ENCODE measurements around the gene ACOX3.
"Not testable (repeated sequence)": the region's sequence is repeated elsewhere in the genome, so short reads cannot be mapped to it uniquely, and the experiment has no call there.

Gene ACOX3

GRCh38 chr4:8403173-8403753 lies 37.3 kb downstream of the ACOX3 start:
- peak; percentile 77 for DNase-seq

- no peak for DNase-seq
Observed at GRCh38 chr4:8402640-8403039, 37.9 kb downstream of the ACOX3 start.

- DNase-seq, result no peak
Observed at GRCh38 chr4:8402181-8402597, 38.3 kb downstream of the ACOX3 start.

- DNase-seq, result no peak
Observed at GRCh38 chr4:8401665-8402064, 38.9 kb downstream of the ACOX3 start.

GRCh38 chr4:8400632-8401325 lies 39.7 kb downstream of the ACOX3 start:
- DNase-seq, result no peak

- DNase-seq, result no peak
Observed at GRCh38 chr4:8399298-8399697, 41.2 kb downstream of the ACOX3 start.

- DNase-seq, result no peak
Observed at GRCh38 chr4:8398347-8398746, 42.2 kb downstream of the ACOX3 start.

GRCh38 chr4:8396762-8397406 lies 43.6 kb downstream of the ACOX3 start:
- DNase-seq, result no peak

- no peak for DNase-seq
Observed at GRCh38 chr4:8395504-8396296, 44.8 kb downstream of the ACOX3 start.

- no peak for DNase-seq
Observed at GRCh38 chr4:8394806-8395205, 45.7 kb downstream of the ACOX3 start.

- no peak for DNase-seq
Observed at GRCh38 chr4:8394061-8394519, 46.4 kb downstream of the ACOX3 start.

- no peak for DNase-seq
Observed at GRCh38 chr4:8393593-8394038, 46.9 kb downstream of the ACOX3 start.

GRCh38 chr4:8392591-8393190 lies 47.8 kb downstream of the ACOX3 start:
- no peak for DNase-seq

GRCh38 chr4:8391972-8392371 lies 48.6 kb downstream of the ACOX3 start:
- no peak for DNase-seq

- no peak for DNase-seq
Observed at GRCh38 chr4:8391071-8391470, 49.5 kb downstream of the ACOX3 start.

GRCh38 chr4:8390577-8390976 lies 49.9 kb downstream of the ACOX3 start:
- no peak for DNase-seq

- DNase-seq, result no peak
Observed at GRCh38 chr4:8388528-8388870, 52.0 kb downstream of the ACOX3 start.

GRCh38 chr4:8387615-8388527 lies 52.7 kb downstream of the ACOX3 start:
- DNase-seq, result no peak

GRCh38 chr4:8387194-8387593 lies 53.3 kb downstream of the ACOX3 start:
- DNase-seq, result no peak

- no peak for DNase-seq
Observed at GRCh38 chr4:8386731-8387130, 53.8 kb downstream of the ACOX3 start.

- not testable (repeated sequence) for DNase-seq
Observed at GRCh38 chr4:8386131-8386530, 54.4 kb downstream of the ACOX3 start.

GRCh38 chr4:8385611-8386010 lies 54.9 kb downstream of the ACOX3 start:
- no peak for DNase-seq
